ENCODE data around the gene CTSV. TPM values are rescaled to one million over a fixed set of nuclear protein-coding genes. Genes with fewer than 3 reads are reported as not detected.
A peak's percentile ranks its signal among the peaks of the same experiment; 100 is the strongest.
"Not testable (repeated sequence)": the region's sequence is repeated elsewhere in the genome, so short reads cannot be mapped to it uniquely, and the experiment has no call there.

The CTSV gene
- total and polyA plus RNA-seq, 2 donors: 129 to 1,344 TPM

GRCh38 chr9:97075289-97075985, 36.5 kb upstream of the CTSV start:
- Histone ChIP-seq H3K36me3 (ENCODE audit: control insufficient read depth in 2 of 2, insufficient read depth in 2 of 2, low read length in 1 of 2) (no peaks in the 10 kb centered on the region), H3K27ac (ENCODE audit: low read depth in 1 of 2, low read length in 1 of 2) (no peak overlapping the region), H3K27me3 (ENCODE audit: control insufficient read depth in 2 of 2, insufficient read depth in 1 of 2, low read length in 1 of 2) (peaks cover 21 to 43% of the 10 kb centered on the region in 2 donors), H3K4me1 (ENCODE audit: control insufficient read depth in 2 of 2, insufficient read depth in 2 of 2, low read length in 2 of 2) (peaks cover 0 to 4% of the 10 kb centered on the region in 2 donors), H3K9me3 (ENCODE audit: control insufficient read depth in 2 of 2, insufficient read depth in 1 of 2, low read length in 1 of 2) (no peaks in the 10 kb centered on the region), H3K4me3 (ENCODE audit: low read length in 2 of 2) (no peak overlapping the region)
- no peak for DNase-seq (ENCODE audit: low read depth in 6 of 9, low spot score in 9 of 9)
- WGBS: 72% methylated on average over 6 of the region's 6 CpGs

DNA sequence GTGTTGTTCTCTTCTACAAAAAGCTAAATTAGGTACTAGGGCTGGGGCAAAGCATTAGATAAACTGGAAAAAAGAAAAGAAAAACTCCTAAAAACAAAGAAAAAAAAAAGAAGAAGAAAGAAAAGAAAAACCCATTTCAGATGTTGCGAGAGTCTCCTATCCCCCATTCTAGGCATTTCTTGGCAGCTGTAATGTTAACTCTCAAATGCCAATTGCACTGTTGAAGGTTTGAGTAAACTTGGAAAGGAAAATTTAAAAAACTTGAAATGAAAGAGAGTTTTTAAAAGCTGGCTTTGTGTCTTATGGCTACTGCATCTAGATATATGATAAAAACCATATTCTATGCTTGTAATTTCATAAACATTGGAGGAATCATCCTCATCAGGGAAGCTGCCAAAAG, 34.6 kb upstream of the CTSV start:
- Histone ChIP-seq H3K27me3 (ENCODE audit: control insufficient read depth in 2 of 2, insufficient read depth in 1 of 2, low read length in 1 of 2) (peaks cover 21 to 36% of the 10 kb centered on the region in 2 donors), H3K27ac (ENCODE audit: low read depth in 1 of 2, low read length in 1 of 2) (peak overlapping the region in 1 of 2 donors; percentile 7), H3K36me3 (ENCODE audit: control insufficient read depth in 2 of 2, insufficient read depth in 2 of 2, low read length in 1 of 2) (no peaks in the 10 kb centered on the region), H3K4me1 (ENCODE audit: control insufficient read depth in 2 of 2, insufficient read depth in 2 of 2, low read length in 2 of 2) (peaks cover 0 to 4% of the 10 kb centered on the region in 2 donors), H3K9me3 (ENCODE audit: control insufficient read depth in 2 of 2, insufficient read depth in 1 of 2, low read length in 1 of 2) (no peaks in the 10 kb centered on the region), H3K4me3 (ENCODE audit: low read length in 2 of 2) (no peak overlapping the region)
- no peak for DNase-seq (ENCODE audit: low read depth in 6 of 9, low spot score in 9 of 9)
- WGBS: 87% methylated on average over 1 of the region's 1 CpG

GRCh38 chr9:97072285-97072776, 33.4 kb upstream of the CTSV start:
- Histone ChIP-seq H3K27me3 (ENCODE audit: control insufficient read depth in 2 of 2, insufficient read depth in 1 of 2, low read length in 1 of 2) (peaks cover 11 to 25% of the 10 kb centered on the region in 2 donors), H3K4me1 (ENCODE audit: control insufficient read depth in 2 of 2, insufficient read depth in 2 of 2, low read length in 2 of 2) (peaks cover 0 to 4% of the 10 kb centered on the region in 2 donors), H3K36me3 (ENCODE audit: control insufficient read depth in 2 of 2, insufficient read depth in 2 of 2, low read length in 1 of 2) (no peaks in the 10 kb centered on the region), H3K27ac (ENCODE audit: low read depth in 1 of 2, low read length in 1 of 2) (peak overlapping the region; percentile 41 to 66), H3K4me3 (ENCODE audit: low read length in 2 of 2) (no peak overlapping the region), H3K9me3 (ENCODE audit: control insufficient read depth in 2 of 2, insufficient read depth in 1 of 2, low read length in 1 of 2) (no peaks in the 10 kb centered on the region)
- 80% methylated on average over 7 of the region's 7 CpGs for WGBS
- no peak for DNase-seq (ENCODE audit: low read depth in 6 of 9, low spot score in 9 of 9)

DNA sequence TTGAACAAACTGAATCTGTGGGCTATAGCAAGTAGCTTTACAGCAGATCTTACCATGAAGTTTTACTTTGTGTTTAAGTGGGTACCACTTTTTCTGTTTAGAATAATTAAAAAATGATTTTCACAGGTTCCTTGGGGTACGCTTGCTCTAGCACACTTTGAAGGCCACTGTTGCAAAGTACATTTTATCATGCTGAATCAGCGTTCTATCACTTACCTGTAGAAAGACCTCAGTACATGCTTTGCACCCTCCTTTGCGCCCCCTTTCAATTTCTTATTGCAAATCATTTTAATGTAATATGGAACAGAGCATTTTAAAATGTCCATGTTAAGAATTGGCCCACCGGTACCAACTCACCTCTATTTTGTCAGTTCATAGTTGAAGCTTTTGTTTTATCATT, 31.4 kb upstream of the CTSV start:
- WGBS: 97% methylated on average over 4 of the region's 4 CpGs
- not testable (repeated sequence) for H3K27ac ChIP-seq (ENCODE audit: low read depth in 1 of 2, low read length in 1 of 2); H3K4me1 ChIP-seq (ENCODE audit: control insufficient read depth in 2 of 2, insufficient read depth in 2 of 2, low read length in 2 of 2); H3K4me3 ChIP-seq (ENCODE audit: low read length in 2 of 2); H3K27me3 ChIP-seq (ENCODE audit: control insufficient read depth in 2 of 2, insufficient read depth in 1 of 2, low read length in 1 of 2); H3K9me3 ChIP-seq (ENCODE audit: control insufficient read depth in 2 of 2, insufficient read depth in 1 of 2, low read length in 1 of 2); H3K36me3 ChIP-seq (ENCODE audit: control insufficient read depth in 2 of 2, insufficient read depth in 2 of 2, low read length in 1 of 2); DNase-seq (ENCODE audit: low read depth in 6 of 9, low spot score in 9 of 9)

DNA sequence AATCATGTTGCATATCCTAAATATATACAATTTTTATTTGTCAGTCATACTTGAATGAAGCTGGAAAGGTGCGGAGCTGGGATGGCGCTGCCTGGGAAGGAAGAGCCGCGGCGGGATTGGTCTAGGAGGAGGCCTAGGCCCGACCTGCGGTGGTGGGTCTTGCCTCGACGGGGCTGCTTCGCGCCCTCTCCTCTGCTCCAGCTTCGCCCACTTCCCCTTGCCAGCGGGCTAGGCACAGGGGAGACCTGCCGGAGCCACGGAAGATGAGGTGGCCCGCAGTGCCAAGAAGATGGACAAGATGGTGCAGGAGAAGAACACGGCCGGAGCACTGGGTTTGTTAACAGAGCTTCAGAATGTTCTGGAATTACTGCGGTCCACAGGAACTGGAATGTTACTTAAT, 28.5 kb upstream of the CTSV start:
- Histone ChIP-seq H3K27ac (ENCODE audit: low read depth in 1 of 2, low read length in 1 of 2) (no peak overlapping the region), H3K36me3 (ENCODE audit: control insufficient read depth in 2 of 2, insufficient read depth in 2 of 2, low read length in 1 of 2) (no peaks in the 10 kb centered on the region), H3K4me3 (ENCODE audit: low read length in 2 of 2) (no peak overlapping the region), H3K27me3 (ENCODE audit: control insufficient read depth in 2 of 2, insufficient read depth in 1 of 2, low read length in 1 of 2) (peaks cover 0 to 2% of the 10 kb centered on the region in 2 donors), H3K4me1 (ENCODE audit: control insufficient read depth in 2 of 2, insufficient read depth in 2 of 2, low read length in 2 of 2) (peaks cover 0 to 4% of the 10 kb centered on the region in 2 donors), H3K9me3 (ENCODE audit: control insufficient read depth in 2 of 2, insufficient read depth in 1 of 2, low read length in 1 of 2) (no peaks in the 10 kb centered on the region)
- no peak for DNase-seq (ENCODE audit: low read depth in 6 of 9, low spot score in 9 of 9)
- 97% methylated on average over 19 of the region's 19 CpGs for WGBS

DNA sequence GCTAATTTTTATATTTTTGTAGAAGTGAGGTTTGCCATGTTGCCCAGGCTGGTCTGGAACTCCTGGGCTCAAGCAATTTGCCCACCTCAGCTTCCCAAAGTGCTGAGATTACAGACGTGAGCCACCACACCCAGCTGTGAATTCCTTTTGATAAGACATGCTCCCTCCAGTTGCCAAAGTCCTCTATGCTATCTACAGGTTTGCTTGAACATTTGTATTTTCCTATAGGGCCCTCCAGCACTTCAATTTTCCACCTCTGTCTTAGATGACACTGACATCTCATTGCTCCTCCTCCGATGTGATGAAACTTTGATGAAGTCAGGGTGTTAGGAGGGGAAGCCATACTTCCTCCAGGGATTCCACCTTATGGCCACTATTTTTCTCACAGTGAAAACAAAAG, 25.2 kb upstream of the CTSV start:
- DNase-seq (ENCODE audit: low read depth in 6 of 9, low spot score in 9 of 9): no peak

GRCh38 chr9:97060796-97061195, 21.9 kb upstream of the CTSV start:
- H3K27me3 ChIP-seq (ENCODE audit: control insufficient read depth in 2 of 2, insufficient read depth in 1 of 2, low read length in 1 of 2): no peaks in the 10 kb centered on the region
- H3K27ac ChIP-seq (ENCODE audit: low read depth in 1 of 2, low read length in 1 of 2): no peak overlapping the region
- DNase-seq (ENCODE audit: low read depth in 6 of 9, low spot score in 9 of 9): no peak
- no peaks in the 10 kb centered on the region for H3K36me3 ChIP-seq (ENCODE audit: control insufficient read depth in 2 of 2, insufficient read depth in 2 of 2, low read length in 1 of 2)
- no peaks in the 10 kb centered on the region for H3K9me3 ChIP-seq (ENCODE audit: control insufficient read depth in 2 of 2, insufficient read depth in 1 of 2, low read length in 1 of 2)
- no peaks in the 10 kb centered on the region for H3K4me1 ChIP-seq (ENCODE audit: control insufficient read depth in 2 of 2, insufficient read depth in 2 of 2, low read length in 2 of 2)
- H3K4me3 ChIP-seq (ENCODE audit: low read length in 2 of 2): no peak overlapping the region
- 94% methylated on average over 3 of the region's 3 CpGs for WGBS

More for the DNA sequence above, 25.2 kb upstream of the CTSV start:
- no peaks in the 10 kb centered on the region for H3K36me3 ChIP-seq (ENCODE audit: control insufficient read depth in 2 of 2, insufficient read depth in 2 of 2, low read length in 1 of 2)
- no peaks in the 10 kb centered on the region for H3K27me3 ChIP-seq (ENCODE audit: control insufficient read depth in 2 of 2, insufficient read depth in 1 of 2, low read length in 1 of 2)
- 61% methylated on average over 2 of the region's 2 CpGs for WGBS
- H3K9me3 ChIP-seq (ENCODE audit: control insufficient read depth in 2 of 2, insufficient read depth in 1 of 2, low read length in 1 of 2): no peaks in the 10 kb centered on the region
- H3K4me3 ChIP-seq (ENCODE audit: low read length in 2 of 2): no peak overlapping the region
- H3K27ac ChIP-seq (ENCODE audit: low read depth in 1 of 2, low read length in 1 of 2): no peak overlapping the region
- no peaks in the 10 kb centered on the region for H3K4me1 ChIP-seq (ENCODE audit: control insufficient read depth in 2 of 2, insufficient read depth in 2 of 2, low read length in 2 of 2)

GRCh38 chr9:97059626-97060025, 20.7 kb upstream of the CTSV start:
- Histone ChIP-seq H3K36me3 (ENCODE audit: control insufficient read depth in 2 of 2, insufficient read depth in 2 of 2, low read length in 1 of 2) (no peaks in the 10 kb centered on the region), H3K9me3 (ENCODE audit: control insufficient read depth in 2 of 2, insufficient read depth in 1 of 2, low read length in 1 of 2) (no peaks in the 10 kb centered on the region), H3K27ac (ENCODE audit: low read depth in 1 of 2, low read length in 1 of 2) (peak overlapping the region in 1 of 2 donors; percentile 36), H3K4me3 (ENCODE audit: low read length in 2 of 2) (no peak overlapping the region), H3K4me1 (ENCODE audit: control insufficient read depth in 2 of 2, insufficient read depth in 2 of 2, low read length in 2 of 2) (no peaks in the 10 kb centered on the region), H3K27me3 (ENCODE audit: control insufficient read depth in 2 of 2, insufficient read depth in 1 of 2, low read length in 1 of 2) (no peaks in the 10 kb centered on the region)
- DNase-seq (ENCODE audit: low read depth in 6 of 9, low spot score in 9 of 9): no peak
- 88% methylated on average over 3 of the region's 3 CpGs for WGBS

DNA sequence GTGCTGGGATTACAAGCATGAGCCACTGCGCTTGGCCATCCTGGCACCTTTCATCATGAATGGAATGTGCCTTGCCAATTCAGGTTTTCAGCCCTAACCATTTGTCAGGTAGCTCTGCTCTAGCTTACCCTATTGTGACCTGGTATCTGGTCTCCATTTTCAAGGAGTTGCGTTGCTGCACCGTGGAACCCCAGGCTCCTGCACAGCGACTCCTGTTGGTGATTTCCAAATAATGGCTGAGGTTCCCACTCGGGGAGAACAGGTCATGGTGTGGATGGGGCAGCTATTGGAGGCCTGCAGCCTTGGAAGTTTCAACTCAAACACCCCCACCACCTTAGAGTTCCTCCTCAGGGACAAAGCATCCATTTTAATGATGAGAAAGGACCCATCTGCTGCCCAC, 18.7 kb upstream of the CTSV start:
- no peaks in the 10 kb centered on the region for H3K27me3 ChIP-seq (ENCODE audit: control insufficient read depth in 2 of 2, insufficient read depth in 1 of 2, low read length in 1 of 2)
- DNase-seq (ENCODE audit: low read depth in 6 of 9, low spot score in 9 of 9): no peak

More for the DNA sequence above, 18.7 kb upstream of the CTSV start:
- no peak overlapping the region for H3K27ac ChIP-seq (ENCODE audit: low read depth in 1 of 2, low read length in 1 of 2)
- no peaks in the 10 kb centered on the region for H3K4me1 ChIP-seq (ENCODE audit: control insufficient read depth in 2 of 2, insufficient read depth in 2 of 2, low read length in 2 of 2)
- H3K4me3 ChIP-seq (ENCODE audit: low read length in 2 of 2): no peak overlapping the region
- WGBS: 93% methylated on average over 5 of the region's 5 CpGs
- no peaks in the 10 kb centered on the region for H3K9me3 ChIP-seq (ENCODE audit: control insufficient read depth in 2 of 2, insufficient read depth in 1 of 2, low read length in 1 of 2)
- no peaks in the 10 kb centered on the region for H3K36me3 ChIP-seq (ENCODE audit: control insufficient read depth in 2 of 2, insufficient read depth in 2 of 2, low read length in 1 of 2)
